Measurements from ENCODE around the gene GRIK3.

DNA sequence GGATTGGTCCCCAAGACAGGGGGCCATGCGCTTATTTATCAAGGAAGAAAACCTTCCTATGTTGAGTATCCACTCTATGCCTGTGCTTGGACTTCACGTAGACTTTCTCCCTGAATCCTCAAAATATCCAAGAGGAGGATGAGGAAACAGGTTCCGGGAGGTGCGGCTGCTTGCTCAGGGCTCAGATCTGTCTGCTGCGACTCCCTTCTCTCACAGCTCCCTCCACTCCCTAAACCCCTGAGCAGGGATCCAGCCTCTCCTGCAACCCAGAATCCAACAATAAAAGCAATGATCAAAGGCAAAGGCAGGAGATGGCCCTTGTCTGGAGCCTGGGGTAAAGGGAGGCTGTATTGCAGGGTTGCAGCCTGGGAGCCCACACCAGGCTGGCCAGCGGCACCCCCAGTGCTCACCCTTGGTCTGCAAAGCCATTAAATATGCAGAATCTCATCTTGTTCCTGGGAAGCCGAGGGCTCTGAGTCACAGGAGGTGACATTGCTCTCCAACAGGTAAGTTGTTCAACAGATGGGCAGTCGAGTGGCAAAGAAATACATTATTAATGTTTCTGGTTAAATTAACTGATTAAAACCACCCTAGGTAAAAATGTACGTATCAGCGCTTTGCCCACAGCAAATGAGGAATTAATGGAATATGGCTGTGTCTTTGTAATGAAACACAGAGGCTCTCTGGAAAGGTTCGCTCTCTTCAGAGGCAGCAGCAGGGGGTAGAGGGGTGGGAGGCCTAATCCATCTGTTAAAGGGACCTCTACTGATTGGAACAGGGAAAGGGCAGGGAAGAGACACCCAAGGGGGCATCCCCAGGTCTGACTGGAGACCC lies 111.5 kb downstream of the GRIK3 start:
- TF ChIP-seq POLR2A (IDR thresholded peaks at IDR 0.05; ENCODE audit: low read length), result no peak
- no peak for TF ChIP-seq POLR2AphosphoS2 (conservative IDR thresholded peaks at IDR 0.05; ENCODE audit: low read length)
- TF ChIP-seq MAFK (IDR thresholded peaks at IDR 0.05; ENCODE audit: partially characterized antibody), result no peak
- no peak for TF ChIP-seq RNF2 (IDR thresholded peaks at IDR 0.05; ENCODE audit: borderline replicate concordance, low read depth)
- no peak for TF ChIP-seq CTCF (IDR thresholded peaks at IDR 0.05)
- no peak for TF ChIP-seq ZFP36 (IDR thresholded peaks at IDR 0.05; ENCODE audit: borderline replicate concordance, partially characterized antibody)
- no peak for TF ChIP-seq SREBF2 (IDR thresholded peaks at IDR 0.05)
- no peak for TF ChIP-seq RAD21 (conservative IDR thresholded peaks at IDR 0.05 in 1 of 2, IDR thresholded peaks at IDR 0.05 in 1 of 2)
- no peak for TF ChIP-seq RFX5 (IDR thresholded peaks at IDR 0.05)
- TF ChIP-seq MAZ (IDR thresholded peaks at IDR 0.05; ENCODE audit: borderline replicate concordance, low read depth, low read length), result no peak
- TF ChIP-seq REST (IDR thresholded peaks at IDR 0.05), result no peak
